Measurements from ENCODE around the gene LARP1B. TPM values are rescaled to one million over a fixed set of nuclear protein-coding genes. Genes with fewer than 3 reads are reported as not detected.
A peak's percentile ranks its signal among the peaks of the same experiment; 100 is the strongest.

The LARP1B gene
- total and polyA plus RNA-seq, 9 of the 15 experiments (the other 6 are each of a cell fraction or from before 2014, with no cell fraction given) = 19.2 to 59.7 (median 37.9) TPM

GRCh38 chr4:128244379-128244778 lies 183.3 kb downstream of the LARP1B start:
- in situ Hi-C loops (cut with MboI) = no loop called here
- Histone ChIP-seq H3K4me1 (replicated peaks in 1 of 2; ENCODE audit: control insufficient read depth in 2 of 2, insufficient read depth in 2 of 2, low read length in 2 of 2) (no peaks in the 10 kb centered on the region; a peak in 1 of 5 replicates), H3K9ac (ENCODE audit: insufficient read depth in 1 of 2, low read depth in 2 of 2, low read length in 2 of 2) (no peak overlapping the region), H3K79me2 (ENCODE audit: control insufficient read depth, insufficient read depth, low read length) (no peaks in the 10 kb centered on the region), H3K9me3 (replicated peaks; ENCODE audit: control insufficient read depth, insufficient read depth, low read depth, low read length) (no peaks in the 10 kb centered on the region; the same call in 1 of the 2 replicates), H2AFZ (ENCODE audit: low read depth, low read length) (no peak overlapping the region), H3K4me3 (no peak overlapping the region), H3K36me3 (ENCODE audit: control insufficient read depth, insufficient read depth, low read length) (no peaks in the 10 kb centered on the region), H3K27ac (ENCODE audit: extremely low read depth, low read depth, low read length) (no peak overlapping the region), H3K9me1 (ENCODE audit: control insufficient read depth, insufficient read depth, low read length) (no peaks in the 10 kb centered on the region), H3K4me2 (ENCODE audit: insufficient read depth, low read length) (no peak overlapping the region), H3K27me3 (ENCODE audit: control insufficient read depth in 2 of 2, insufficient read depth in 2 of 2, low read length in 2 of 2) (no peaks in the 10 kb centered on the region; a peak in 1 of 5 replicates), H4K20me1 (replicated peaks; ENCODE audit: control insufficient read depth, insufficient read depth, low read length) (no peaks in the 10 kb centered on the region)
- no peak for FAIRE-seq
- ATAC-seq = peak; percentile 54
- WGBS (ENCODE audit: insufficient coverage, low coverage, missing lambda C conversion rate) = 13% methylated on average over 2 of the region's 2 CpGs
- intact Hi-C loops (cut with micrococcal nuclease) = no loop called here
- POLR2A ChIA-PET = no interaction called here
- BruUV-seq (replicated peaks) = no TSS peak
- DNase-seq (ENCODE audit: extremely low read depth in 1 of 4, low spot score in 3 of 4) = no peak
- TF ChIP-seq ZNF174 (CRISPR knock-in tag; IDR thresholded peaks at IDR 0.05) (no peak), KDM4B (IDR thresholded peaks at IDR 0.05; ENCODE audit: borderline replicate concordance in 2 of 2, low read depth in 1 of 2) (no peak), RBM34 (IDR thresholded peaks at IDR 0.05; ENCODE audit: borderline replicate concordance, insufficient read depth, low read length) (no peak), KLF1 (tag; IDR thresholded peaks at IDR 0.05) (no peak), ZBTB8A (IDR thresholded peaks at IDR 0.05; ENCODE audit: partially characterized antibody) (no peak), FUS (optimal IDR thresholded peaks at IDR 0.05; ENCODE audit: low read depth, low read length) (no peak), FIP1L1 (IDR thresholded peaks at IDR 0.05; ENCODE audit: low read depth, low read length, poor library complexity, severe bottlenecking) (no peak)
- CTCF ChIA-PET (ENCODE audit: low intra/inter-chr PET ratio) = no interaction called here
